Right renal cortex interstitium (tissue), 3 donors: ENCODE data around the gene ACTL9. TPM values are rescaled to one million over a fixed set of nuclear protein-coding genes. Genes with fewer than 3 reads are reported as not detected.
"Not testable (repeated sequence)": the region's sequence is repeated elsewhere in the genome, so short reads cannot be mapped to it uniquely, and the experiment has no call there.

Experiments used
- DNase-seq, 3 donors: peaks; one replicate each; pipeline ENCODE4 v3.0.0-alpha.2; 2013; ENCODE audit warnings: low read depth in 3 of 3, low spot score in 2 of 3
- polyA plus RNA-seq, 3 donors: library from polyadenylated mRNA; unstranded; fragments of 120-200 nt; gene quantifications; one replicate each; pipeline ENCODE4 v1.2.1, GENCODE V29; 2013; ENCODE audit not compliant: insufficient read length in 3 of 3

Gene ACTL9, protein sequence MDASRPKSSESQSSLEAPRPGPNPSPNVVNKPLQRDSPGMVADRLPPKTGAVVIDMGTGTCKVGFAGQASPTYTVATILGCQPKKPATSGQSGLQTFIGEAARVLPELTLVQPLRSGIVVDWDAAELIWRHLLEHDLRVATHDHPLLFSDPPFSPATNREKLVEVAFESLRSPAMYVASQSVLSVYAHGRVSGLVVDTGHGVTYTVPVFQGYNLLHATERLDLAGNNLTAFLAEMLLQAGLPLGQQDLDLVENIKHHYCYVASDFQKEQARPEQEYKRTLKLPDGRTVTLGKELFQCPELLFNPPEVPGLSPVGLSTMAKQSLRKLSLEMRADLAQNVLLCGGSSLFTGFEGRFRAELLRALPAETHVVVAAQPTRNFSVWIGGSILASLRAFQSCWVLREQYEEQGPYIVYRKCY
- polyA plus RNA-seq: not detected

DNA sequence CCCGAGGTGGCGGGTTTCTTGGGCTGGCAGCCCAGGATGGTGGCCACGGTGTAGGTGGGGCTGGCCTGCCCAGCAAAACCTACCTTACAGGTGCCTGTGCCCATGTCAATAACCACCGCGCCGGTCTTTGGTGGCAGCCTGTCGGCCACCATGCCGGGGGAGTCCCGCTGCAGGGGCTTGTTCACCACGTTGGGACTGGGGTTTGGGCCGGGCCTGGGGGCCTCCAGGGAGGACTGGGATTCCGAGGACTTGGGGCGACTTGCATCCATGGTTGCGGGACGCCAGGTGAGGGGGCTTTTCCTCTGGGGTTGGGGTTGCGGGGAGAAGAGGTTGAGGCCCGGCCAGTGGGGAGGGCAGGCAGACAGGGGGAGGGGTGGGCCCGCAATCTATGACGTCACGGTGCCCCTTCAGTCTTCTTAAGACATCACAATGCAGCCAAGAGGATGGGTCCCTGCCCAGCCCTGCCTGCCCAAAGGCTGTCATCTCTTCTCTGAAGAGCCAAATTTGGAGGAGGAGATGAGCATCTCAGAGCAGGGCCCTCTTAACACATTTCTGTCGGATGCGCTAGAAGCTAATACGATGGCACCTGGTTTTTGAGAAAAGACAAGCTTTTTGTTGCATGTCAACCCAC, at the start of gene ACTL9:
Gene ACTL9 (minus strand): TSS at position 363 of the 631 bp plus-strand sequence. CDS start 94 bp downstream, at position 269.
- no peak for DNase-seq

DNA sequence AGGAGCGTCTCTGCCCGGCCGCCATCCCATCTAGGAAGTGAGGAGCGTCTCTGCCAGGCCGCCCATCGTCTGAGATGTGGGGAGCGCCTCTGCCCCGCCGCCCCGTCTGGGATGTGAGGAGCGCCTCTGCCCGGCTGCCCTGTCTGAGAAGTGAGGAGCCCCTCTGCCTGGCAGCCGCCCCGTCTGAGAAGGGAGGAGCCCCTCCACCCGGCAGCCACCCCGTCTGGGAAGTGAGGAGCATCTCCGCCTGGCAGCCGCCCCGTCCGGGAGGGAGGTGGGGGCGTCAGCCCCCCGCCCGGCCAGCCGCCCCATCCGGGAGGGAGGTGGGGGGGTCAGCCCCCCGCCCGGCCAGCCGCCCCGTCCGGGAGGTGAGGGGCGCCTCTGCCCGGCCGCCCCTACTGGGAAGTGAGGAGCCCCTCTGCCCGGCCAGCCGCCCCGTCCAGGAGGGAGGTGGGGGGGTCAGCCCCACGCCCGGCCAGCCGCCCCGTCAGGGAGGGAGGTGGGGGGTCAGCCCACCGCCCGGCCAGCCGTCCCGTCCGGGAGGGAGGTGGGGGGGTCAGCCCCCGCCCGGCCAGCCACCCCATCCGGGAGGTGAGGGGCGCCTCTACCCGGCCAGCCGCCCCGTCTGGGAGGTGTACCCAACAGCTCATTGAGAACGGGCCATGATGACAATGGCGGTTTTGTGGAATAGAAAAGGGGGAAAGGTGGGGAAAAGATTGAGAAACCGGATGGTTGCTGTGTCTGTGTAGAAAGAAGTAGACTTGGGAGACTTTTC, 40.9 kb upstream of the ACTL9 start:
- DNase-seq: not testable (repeated sequence)

DNA sequence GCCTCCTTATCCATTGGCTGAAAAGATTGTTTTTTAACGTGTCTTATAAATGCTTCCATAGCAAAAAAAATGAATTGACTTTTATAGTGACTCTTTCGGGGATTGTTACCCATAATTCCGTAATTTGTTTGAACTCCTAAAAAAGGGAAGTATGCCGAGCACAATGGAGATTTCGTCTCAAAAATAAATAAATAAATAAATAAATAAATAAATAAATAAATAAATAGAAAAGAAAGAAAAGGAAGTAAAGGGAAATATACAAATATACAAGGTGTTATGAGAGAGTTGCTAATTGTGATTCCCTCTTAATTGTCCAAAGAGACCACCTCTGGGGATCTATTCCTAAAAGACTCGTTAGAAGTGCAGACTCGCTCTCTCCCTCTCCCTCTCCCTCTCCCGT, 39.8 kb upstream of the ACTL9 start:
- no peak for DNase-seq

DNA sequence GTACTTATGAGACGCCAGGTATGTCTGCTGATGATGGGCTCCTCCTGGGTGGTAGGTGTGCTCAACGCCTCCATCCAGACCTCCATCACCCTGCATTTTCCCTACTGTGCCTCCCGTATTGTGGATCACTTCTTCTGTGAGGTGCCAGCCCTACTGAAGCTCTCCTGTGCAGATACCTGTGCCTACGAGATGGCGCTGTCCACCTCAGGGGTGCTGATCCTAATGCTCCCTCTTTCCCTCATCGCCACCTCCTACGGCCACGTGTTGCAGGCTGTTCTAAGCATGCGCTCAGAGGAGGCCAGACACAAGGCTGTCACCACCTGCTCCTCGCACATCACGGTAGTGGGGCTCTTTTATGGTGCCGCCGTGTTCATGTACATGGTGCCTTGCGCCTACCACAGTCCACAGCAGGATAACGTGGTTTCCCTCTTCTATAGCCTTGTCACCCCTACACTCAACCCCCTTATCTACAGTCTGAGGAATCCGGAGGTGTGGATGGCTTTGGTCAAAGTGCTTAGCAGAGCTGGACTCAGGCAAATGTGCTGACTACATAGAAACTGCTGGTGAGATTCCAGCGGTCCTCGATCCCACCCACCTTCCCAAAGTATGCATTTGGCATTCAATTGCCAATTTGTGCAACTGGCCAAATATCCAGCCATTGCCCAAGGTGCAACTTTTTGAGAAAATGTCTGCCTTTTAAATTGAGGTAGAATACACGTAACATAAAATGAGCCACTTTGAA, 33.0 kb upstream of the ACTL9 start:
- DNase-seq: peak in 2 of 3 donors; percentile 4 to 5

DNA sequence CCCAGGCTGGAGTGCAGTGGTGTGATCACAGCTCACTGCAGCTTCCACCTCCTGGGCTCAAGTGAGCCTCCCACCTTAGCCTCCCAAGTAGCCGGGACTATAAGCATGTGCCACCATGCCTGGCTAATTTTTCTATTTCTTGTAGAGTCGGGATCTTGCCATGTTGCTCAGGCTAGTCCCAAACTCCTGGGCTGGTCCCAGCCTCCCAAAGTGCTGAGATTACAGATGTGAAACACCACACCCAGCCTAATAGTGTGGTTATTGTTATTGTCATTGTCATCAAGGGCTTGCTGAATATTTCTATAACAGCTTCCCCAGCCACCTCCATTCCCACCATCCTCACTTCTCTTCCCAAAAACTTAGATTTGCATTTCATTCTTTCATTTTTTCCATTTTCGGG, 25.7 kb upstream of the ACTL9 start:
- DNase-seq: no peak

DNA sequence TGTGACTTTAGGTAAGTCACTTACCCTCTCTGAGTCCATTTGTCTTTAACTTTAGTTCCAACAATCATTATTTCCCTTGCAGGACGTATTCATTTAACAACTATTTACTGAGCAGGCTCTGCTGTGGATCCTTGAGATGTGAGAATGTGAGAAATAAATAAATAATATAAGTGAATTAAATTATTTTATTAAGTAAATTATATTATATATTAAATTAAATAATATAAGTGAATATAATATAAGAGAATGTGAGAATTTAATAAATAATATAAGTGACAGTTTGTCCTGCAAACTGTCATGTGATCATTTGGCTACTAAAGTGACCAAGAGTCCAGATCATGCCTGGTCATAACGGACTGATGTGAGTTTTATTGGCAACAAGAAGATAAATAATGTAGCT, 23.4 kb upstream of the ACTL9 start:
- DNase-seq: no peak

DNA sequence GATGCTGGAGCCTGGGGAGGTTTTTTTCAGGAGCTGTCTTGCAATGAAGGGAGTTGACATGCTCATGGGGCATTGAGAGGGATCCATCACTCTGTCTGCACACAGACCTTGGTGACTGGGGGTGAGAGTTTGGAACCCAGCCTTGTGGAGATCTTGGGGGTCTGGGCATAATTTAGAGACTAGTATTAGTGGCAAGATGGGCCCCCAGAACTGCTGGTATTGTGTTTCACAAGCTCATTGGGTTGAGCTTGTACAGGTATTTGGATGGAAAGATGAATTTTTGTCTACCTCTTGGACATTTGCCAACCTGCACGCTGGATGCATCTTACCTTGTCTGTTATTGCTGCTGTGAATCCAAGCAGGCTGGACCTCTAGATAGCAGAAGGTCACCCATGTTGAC, 22.7 kb upstream of the ACTL9 start, which contains the start of gene OR2Z1:
Gene OR2Z1 (plus strand): TSS at position 301 of the 400 bp plus-strand sequence. CDS start 9,395 bp downstream, outside the sequence.
- DNase-seq: no peak

DNA sequence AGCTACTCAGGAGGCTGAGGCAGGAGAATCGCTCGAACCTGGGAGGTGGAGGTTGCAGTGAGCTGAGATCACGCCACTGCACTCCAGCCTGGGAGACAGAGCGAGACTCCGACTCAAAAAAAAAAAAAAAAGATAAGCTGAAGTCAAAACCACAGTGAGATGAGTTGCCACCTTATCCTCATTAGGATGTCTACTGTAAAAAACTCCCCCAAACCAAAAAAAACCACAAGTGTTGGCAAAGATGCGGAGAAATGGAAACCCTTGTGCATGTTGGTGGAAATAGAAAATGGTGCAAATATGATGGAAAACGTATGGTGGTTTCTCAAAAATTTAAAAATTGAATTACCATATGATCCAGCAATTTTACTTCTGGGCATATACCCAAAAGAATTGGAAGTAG, 11.7 kb upstream of the ACTL9 start:
- DNase-seq: not testable (repeated sequence)

DNA sequence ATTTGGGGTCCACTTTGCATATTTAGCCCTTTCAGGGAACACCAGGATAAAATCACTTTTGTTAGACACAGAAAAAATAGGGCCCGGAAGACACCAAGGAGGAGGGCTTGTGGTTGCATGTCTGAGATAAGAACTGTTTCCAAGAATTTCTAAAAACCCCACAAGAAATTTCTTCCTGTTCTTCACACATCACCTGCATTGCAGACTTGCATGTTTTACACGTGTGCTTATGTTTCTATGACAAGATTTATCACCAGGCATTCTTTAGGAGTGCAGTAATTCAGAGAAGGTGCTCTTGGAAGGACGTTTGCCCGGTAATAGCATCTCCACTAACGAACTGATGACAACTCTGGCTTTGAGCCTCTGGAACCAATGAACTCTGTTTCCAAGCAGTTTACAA, 7.1 kb upstream of the ACTL9 start:
- DNase-seq: no peak

DNA sequence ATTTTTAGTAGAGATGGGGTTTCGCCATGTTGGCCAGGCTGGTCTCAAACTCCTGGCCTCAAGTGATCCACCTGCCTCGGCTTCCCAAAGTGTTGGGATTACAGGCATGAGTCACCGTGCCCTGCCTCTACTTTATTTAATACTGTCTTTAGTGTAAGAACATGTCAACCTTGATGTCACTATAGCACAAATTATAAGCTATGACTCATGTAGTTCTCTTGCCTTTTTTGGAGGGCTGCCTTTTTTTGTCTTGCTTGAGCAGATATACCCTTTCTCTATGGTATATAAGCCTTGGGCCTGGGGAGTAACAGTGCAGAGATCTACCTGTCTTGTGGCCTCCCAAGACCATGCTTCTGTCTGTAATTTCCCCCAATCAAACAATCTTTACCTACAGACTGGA, 6.7 kb upstream of the ACTL9 start:
- DNase-seq: not testable (repeated sequence)

DNA sequence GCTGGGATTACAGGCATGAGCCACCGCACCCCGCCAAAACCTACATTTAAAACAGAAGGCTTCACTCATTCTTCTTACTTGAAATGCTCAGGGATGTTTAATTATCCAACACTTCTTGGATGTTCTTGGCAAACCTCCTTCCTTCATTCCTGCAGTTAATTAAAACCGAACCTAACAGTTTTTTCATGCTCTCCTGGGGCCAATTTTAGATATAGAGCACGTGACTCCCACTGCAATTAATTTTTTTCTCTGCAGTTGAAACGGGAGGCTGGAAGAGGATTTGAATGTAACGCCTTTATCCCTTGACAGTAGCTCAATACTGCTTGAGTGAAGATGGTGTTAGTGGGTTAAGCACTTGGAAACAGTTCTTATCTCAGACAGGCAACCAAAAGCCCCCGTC, 4.6 kb upstream of the ACTL9 start:
- DNase-seq: no peak

DNA sequence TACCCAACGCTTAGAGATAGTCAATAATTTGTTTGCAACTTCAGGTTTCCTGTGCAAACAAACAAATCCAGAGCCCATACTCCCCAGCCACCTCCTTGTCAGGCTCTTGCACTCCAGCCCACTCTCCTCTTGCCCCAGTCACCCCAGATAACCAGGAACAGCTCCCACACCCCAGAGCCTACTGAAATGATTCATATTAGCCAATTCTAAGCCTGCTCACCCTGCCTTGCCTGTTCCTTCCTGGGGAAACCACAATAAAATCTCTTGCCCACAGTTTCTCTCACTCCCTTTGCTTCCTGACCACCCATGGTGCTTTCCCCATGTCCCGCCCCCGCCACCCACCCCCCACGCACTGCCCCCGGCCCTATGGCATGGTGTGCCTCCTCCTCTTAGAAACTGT, 3.8 kb upstream of the ACTL9 start:
- DNase-seq: no peak

DNA sequence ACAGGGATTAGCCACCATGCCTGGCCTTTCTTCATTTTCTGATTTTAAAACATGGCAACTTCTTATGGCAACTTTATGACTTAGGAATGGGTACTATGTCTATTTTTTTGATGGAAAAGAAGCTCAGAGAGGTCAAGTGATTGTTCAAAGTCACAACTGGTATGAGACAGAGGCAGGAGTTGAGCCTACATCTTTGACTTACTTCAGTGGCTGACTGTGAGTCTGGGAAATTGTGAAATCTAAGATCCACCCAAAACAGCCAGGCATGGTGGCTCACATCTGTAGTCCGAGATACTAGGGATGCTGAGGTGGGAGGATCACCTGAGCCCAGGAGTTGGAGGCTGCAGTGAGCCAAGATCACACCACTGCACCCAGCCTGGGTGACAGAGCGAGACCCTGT, 2.4 kb upstream of the ACTL9 start:
- DNase-seq: no peak

DNA sequence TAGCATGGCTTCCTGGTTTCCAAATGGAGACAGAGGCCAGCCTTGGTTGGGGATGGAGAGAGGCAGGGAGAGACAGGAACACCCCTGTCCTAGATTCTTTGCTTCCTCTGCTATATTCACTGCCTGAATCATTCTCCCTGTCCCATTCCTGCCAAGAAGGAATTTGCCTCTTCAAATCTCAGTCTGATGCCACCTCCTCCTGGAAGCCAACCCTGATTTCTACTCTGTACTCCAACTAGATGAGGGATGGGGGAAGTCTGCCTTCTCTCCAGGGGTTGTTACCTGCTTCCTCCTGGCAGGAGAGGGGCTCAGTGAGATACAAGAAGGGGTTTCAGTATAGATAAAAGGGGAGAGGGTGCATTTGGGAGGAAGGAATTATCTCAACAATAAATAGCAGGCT, 1.3 kb upstream of the ACTL9 start:
- no peak for DNase-seq

DNA sequence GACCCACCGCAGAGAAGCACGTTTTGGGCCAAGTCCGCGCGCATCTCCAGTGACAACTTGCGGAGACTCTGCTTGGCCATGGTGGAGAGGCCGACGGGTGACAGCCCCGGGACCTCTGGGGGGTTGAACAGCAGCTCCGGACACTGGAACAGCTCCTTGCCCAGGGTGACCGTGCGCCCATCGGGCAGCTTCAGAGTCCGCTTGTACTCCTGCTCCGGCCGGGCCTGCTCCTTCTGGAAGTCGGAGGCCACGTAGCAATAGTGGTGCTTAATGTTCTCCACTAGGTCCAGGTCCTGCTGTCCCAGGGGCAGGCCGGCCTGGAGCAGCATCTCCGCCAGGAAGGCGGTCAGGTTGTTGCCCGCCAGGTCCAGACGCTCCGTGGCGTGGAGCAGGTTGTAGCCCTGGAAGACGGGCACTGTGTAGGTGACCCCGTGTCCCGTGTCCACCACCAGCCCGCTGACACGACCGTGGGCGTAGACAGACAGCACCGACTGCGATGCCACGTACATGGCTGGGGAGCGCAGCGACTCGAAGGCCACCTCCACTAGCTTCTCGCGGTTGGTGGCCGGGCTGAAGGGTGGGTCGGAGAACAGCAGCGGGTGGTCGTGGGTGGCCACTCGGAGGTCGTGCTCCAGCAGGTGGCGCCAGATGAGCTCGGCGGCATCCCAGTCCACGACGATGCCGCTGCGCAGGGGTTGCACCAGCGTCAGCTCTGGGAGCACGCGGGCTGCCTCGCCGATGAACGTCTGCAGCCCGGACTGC, 743 bp downstream of the ACTL9 start:
- no peak for DNase-seq

DNA sequence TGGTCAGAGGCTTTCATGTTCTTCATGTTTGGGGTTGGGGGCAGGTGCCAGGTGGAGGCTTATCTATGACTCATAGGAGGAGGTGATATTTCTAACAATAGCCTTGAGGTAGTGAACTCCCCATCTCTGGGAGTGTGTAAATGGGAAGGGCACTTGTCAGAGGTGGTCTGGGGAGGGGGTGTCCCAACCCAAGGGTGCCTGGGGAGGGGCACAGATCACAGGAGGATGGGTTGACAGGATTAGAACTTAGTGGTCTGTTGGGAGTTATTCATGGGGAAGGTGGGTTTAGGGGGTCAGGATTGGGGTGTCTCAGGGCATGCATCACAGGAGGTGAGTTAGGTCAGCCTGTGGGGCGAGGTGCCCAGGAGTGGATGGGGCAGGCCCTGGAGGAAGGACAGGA, 1.6 kb downstream of the ACTL9 start:
- DNase-seq: no peak

DNA sequence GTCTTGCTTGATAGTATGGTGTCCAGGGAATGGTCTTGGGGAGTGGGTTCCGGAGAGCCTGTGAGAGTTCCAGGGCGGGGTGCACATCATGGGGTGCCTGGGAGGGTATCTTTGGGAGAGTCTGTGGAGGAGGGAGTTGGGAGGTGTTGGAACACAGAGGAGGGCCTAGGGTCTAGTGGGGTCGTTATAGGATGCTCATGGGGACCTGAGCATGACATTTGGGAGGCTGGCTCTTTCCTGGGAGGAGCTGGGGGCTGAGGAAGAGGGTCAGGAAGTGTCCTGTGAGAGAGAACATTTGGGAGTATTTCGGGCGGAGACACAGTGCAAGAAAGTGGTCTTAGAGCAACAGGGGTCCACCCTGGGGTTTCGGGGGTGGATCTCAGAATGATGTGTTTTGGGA, 2.7 kb downstream of the ACTL9 start:
- no peak for DNase-seq

DNA sequence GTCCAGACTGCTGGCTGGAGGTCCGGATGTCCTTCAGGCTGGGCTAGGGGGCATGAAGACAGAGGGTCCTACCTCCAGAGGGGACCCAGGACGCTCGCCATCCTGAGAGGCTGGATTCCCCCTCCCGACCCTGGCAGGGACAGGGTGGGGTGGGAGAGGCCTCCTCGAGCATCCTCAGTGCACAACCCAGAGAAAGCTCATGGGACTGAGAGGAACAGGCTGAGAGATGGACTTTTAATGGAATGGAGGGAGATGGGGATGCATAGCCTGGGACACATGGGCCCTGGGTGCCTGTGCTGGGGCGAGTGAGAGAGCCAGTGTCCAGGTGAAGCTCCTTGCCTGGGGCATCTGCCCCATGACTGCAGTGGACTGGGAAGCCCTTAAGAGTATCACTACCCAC, 3.1 kb downstream of the ACTL9 start:
- no peak for DNase-seq

DNA sequence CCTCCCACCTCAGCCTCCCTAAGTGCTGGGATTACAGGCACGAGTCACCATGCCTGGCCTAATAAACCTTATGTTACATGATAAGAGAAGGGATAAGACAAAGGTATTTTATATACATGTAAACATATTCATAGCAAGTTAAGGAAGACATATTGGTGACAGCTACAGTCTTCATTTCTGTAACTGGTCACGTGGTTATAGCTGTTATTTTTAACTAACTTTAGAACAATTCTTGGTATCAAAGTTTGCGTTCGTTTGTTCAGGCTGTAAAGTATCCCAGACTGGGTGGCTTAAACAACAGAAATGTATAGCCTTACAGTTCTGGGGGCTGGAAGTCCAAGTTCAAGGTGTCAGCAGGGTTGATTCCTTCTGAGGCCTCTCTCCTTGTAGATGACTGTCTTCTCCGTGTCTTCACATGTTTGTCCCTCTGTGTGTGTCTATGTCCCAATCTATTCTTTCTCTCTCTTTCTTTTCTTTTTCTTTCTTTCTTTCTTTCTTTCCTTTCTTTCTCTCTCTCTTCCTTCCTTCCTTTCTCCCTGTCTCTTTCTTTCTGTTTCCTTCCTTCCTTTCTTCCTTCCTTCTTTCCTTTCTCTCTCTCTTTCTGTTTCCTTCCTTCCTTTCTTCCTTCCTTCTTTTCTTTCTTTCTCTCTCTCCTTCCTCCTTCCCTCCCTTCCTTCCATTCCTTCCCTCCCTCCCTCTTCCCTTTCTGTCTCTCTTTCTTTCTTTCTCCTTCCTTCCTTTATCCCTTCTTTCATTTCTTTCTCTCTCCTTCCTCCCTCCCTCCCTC, 7.6 kb downstream of the ACTL9 start:
- no peak for DNase-seq
